Caki2 (cell line): ENCODE measurements around the gene TMEM63B. TPM values are rescaled to one million over a fixed set of nuclear protein-coding genes. Genes with fewer than 3 reads are reported as not detected.
"Not testable (repeated sequence)": the region's sequence is repeated elsewhere in the genome, so short reads cannot be mapped to it uniquely, and the experiment has no call there.

Experiments
- DNase-seq: peaks from one replicate; pipeline ENCODE4 v3.0.0-alpha.2; 2015; ENCODE audit warnings: low read depth
- in situ Hi-C: cut with HindIII; loops from 2 replicates; pipeline ENCODE4 v1.10.0; 2016; ENCODE audit warnings: low sequenced_read_pairs, low pct_unique_long_range_greater_than_20kb, mixed read lengths
- total RNA-seq: library from RNA; depleted of rRNA; stranded (reverse); fragments of >200 nt; shearing (Covaris generic); gene quantifications from 2 replicates; pipeline ENCODE4 v1.2.3, GENCODE V29; 2014; ENCODE audit warnings: low replicate concordance

The TMEM63B gene
- total RNA-seq, 1 experiment from 2014 or later: 7.3 TPM

DNA sequence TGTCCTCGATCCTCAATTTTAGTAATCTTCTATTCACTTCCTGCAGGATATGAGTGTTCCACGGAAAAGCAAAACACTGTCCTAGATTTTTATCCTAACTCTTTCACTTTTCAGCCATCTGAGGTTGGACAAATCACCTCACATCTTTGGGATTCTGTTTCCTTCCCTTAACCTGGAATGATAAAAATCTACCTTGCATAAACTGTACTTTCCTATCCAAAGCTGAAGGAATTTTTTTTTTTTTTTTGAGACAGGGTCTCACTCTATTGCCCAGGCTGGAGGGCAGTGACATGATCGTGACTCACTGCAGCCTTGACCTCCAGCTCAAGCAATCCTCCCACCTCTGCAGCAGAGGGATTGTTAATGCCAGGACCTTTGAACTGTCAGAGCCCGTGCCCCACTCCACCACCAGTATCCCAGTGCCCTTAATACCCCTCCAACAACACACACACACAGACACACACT, 51.8 kb downstream of the TMEM63B start:
- in situ Hi-C loops: no loop called here
- DNase-seq: peak; percentile 36

DNA sequence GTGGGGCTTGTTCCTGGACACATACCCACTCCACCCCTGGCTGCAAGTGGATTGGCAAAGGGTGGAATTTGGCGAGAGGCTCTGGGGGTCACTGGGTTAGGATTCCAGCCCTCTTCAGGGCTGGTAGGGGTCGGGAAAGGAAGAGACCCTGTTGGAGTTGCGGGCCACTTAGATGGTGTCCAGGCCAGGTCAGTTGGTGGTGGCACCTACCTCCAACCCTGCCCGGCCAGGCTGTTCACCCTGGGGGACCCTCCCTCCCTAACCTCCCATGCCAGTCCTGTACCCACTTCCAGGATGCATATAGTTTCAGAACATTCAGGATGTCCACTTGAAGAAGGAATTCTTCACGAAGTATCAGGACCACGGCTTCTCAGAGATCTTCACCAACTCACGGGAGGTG, 52.3 kb downstream of the TMEM63B start:
- DNase-seq: no peak
- in situ Hi-C loops: no loop called here

DNA sequence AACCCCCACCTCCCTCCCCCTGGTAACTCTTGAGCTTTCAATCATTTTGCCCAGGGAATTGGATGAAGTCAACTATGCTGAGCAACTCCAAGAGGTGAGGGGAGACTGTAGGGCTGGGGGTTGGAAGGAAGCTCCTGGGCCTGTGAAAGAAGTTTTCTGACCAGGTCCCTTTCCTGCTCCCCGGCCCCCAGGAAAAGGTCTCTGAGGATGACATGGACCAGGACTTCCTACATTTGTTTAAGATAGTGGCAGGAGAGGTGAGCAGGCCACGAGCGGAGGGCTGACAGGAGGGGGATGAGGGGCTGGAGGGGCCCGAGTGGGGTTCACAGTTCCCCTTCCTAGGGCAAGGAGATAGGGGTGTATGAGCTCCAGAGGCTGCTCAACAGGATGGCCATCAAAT, 53.1 kb downstream of the TMEM63B start:
- DNase-seq: no peak
- in situ Hi-C loops: no loop called here

DNA sequence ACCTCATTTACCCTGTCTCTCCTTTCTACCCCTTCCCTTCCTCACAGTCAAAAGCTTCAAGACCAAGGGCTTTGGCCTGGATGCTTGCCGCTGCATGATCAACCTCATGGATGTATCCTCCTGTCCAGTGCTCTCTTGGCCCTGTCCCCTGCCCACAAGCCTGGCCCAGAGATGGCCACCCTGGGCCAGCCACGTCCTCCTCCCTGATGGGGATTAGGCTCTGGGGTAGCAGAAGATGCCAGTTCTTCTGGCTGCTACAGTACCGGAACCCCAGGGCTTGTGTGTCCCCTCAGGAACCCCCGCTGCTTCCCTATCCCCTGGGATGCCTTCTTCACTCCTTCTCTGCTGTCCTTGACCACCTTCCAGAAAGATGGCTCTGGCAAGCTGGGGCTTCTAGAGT, 53.5 kb downstream of the TMEM63B start:
- no peak for DNase-seq
- in situ Hi-C loops: no loop called here

DNA sequence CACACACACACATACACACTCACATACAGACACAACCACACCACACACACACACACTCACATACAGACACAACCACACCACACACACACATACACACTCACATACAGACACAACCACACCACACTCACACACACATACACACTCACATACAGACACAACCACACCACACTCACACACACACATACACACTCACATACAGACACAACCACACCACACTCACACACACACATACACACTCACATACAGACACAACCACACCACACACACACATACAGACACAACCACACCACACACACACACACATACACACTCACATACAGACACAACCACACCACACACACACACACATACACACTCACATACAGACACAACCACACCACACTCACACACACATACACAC, 54.4 kb downstream of the TMEM63B start:
- DNase-seq, in situ Hi-C loops: not testable (repeated sequence)

DNA sequence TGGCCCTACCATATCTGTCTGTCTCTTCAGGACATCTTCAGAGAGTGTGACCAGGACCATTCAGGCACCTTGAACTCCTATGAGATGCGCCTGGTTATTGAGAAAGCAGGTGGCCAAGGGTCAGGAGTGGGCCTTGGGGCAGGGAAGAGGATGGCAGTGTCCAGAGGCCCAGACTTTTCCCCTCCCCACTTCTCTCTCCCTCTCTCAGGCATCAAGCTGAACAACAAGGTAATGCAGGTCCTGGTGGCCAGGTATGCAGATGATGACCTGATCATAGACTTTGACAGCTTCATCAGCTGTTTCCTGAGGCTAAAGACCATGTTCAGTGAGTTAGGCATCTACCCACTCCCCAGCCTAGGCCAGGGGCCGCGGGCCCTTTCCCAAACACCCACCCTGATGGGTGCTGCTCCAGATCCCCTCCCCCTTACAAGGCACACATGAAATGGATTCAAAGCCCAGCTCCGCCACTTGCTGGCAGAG, 55.6 kb downstream of the TMEM63B start:
- in situ Hi-C loops: no loop called here

DNA sequence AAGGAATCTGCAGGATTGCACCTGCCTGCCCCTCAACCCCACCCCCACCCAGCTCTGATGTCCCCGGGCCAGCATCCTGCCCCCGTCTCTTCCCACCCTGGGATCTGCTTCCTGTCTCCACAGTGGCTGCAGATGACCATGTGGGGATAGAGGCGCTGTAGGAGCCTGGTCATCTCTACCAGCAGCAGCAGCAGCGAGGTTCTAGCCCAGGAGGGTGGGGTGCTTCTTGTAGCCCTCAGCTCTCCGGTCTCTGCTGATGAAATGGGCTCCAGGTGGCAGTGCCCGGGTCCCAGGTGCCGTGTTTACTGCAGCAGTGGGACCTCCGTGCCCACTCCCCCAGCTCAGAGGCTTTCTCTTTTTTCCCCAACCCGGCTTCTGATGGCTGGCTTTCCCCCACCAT, 56.4 kb downstream of the TMEM63B start:
- no peak for DNase-seq
- in situ Hi-C loops: no loop called here

More for the DNA sequence above, 55.6 kb downstream of the TMEM63B start:
- no peak for DNase-seq

DNA sequence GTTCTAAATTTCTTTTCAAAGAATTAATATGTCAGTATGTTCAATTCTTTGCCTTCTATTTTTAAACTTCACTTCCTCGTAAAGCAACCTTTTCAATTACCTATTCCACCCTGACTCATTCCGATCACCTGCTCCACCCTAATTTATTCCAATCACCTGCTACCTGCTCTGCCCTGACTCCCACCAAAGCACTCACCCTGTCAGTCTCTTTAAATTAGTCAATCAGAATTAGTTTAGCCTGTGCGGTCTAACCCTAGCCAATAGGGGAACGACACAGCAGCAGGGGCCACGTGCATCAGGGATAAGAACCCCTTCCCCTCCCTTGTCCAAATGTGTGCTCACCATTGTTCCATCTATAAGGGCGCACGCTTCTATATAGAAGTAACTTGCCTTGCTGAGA, 58.0 kb downstream of the TMEM63B start:
- in situ Hi-C loops, DNase-seq: not testable (repeated sequence)

DNA sequence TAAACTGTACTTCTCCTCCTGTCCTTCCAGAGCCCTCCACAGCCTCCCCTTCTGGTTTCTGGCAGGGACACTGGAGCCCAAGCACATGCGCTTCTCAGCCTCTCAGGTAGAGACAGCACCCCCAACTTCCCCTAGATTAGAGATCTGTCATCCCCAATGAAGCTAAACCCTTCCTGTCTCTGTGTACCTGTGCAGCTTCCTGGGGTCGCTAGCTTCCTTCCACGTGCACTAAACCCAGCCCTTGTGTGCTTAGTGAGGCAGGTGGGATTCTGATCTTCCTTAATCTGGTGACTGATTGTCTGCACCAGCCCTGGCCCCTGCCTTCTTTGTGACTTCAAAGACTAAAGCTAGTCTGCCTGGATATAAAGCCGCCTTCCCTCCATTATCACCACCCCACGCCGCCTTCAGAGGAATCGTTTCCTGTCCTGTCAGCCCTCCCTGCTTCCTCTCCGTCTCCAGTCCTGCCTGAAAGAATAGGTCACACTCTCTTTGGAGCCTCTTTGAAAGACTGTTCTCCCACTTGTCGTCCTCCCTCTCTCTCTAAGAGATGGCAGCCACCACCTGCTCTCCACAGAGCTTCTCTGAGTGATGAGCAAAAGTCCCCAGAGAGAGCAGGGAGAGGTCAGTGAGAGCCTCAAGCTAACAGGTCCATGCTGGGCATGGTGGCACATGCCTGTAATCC, 58.7 kb downstream of the TMEM63B start:
- in situ Hi-C loops: no loop called here
- no peak for DNase-seq

DNA sequence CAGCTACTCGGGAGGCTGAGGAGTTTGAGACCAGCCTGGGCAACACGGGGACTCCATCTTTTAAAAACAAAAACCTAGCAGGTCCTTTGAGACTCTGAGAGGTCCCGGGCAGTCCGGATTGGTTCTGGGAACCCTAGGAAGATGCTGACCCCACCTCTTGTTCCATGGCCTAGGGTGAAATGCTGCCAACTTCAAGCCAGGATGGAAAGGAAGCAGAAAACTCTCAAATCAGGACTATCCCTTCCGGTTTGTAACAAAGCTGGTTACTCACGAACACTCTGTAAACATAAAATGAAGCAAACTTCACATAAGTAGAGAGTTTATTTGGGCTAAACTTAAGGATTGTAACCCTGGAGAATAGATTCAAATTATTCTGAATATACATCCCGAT, 59.3 kb downstream of the TMEM63B start:
- in situ Hi-C loops: no loop called here
- DNase-seq: no peak

DNA sequence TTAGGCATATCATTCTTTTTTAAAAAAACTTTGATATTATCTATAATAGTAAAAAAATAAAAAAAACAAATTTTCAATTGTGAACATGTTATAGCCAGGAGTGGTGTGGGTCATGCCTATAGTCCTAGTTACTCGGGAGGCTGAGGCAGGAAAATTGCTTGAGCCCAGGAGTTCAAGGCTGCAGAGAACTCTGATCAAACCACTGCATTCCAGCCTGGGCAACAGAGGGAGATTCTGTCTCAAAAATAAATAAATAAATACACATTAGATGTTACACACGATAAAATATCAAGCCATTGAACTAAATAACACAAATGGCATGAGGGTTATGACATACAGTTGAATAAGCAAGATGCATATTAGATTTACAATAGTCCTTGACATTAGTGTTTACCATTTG, 61.5 kb downstream of the TMEM63B start:
- DNase-seq: no peak
- in situ Hi-C loops: no loop called here

DNA sequence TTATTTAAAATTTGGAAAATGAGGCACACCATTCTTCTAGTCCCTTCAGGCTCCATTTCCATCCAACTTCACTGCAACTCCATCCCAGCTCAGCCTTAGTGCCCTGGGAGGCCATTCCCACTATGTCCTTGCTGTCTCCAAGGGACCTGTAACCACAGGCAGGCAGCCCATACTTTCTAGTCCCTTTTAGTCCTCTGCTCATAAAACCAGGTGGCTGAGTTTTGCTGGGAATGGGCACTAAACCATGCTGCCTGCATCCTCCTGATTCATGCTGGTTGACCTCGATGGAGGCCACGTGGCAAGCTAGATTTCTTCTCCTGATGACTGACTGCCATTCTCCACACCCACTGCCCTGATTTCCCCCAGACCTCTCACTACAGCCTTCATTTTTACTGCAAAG, 61.9 kb downstream of the TMEM63B start:
- in situ Hi-C loops: no loop called here

DNA sequence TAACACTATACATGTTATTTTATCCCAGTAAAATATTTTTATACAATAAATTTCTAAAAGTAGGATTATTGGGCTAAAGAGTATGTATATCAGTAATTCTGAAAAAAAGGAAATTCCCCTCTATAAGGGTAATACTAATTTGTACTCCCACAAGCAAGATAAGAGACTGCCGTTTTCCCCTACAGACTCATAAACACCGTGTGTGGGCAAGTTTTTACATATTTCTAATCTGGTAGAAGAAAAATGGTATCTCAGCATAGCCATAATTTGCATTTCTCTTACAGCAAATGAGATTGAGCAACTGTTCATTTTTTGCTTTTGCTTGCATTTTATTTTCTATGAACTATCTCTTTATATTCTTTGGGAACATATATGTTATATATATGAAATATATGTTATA, 63.4 kb downstream of the TMEM63B start:
- in situ Hi-C loops: no loop called here
- DNase-seq: no peak

More for the DNA sequence above, 61.9 kb downstream of the TMEM63B start:
- DNase-seq: no peak

DNA sequence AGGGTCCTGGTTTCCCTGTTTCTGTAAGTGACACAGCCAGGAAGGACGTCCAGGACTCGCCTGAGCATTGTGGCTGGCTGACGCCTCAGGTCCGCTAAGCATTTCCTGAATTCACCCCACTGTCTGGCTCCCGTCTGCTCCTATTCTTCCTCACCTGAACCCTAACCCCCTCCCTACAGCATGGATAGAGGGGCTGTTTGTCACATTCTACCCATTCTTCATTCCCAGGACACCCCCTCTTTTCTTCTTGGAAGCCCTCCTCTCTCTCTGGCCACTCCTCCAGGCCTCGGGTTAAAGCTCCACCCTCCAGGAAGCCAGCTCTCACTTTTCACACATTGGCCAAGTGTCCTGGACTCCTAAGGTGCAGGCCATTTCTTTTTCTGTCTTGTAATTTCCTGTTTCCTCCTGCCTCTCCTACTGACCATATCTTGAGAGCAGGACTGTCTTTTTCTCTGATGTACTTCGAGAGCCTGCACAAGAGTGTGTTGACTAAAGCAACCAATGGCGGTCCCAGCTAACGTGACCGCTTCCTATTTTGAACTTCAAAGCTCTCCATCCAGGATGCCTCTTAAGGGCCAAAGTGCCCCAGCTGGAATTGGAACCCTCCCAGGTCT, 65.2 kb downstream of the TMEM63B start:
- no peak for DNase-seq
- in situ Hi-C loops: no loop called here

DNA sequence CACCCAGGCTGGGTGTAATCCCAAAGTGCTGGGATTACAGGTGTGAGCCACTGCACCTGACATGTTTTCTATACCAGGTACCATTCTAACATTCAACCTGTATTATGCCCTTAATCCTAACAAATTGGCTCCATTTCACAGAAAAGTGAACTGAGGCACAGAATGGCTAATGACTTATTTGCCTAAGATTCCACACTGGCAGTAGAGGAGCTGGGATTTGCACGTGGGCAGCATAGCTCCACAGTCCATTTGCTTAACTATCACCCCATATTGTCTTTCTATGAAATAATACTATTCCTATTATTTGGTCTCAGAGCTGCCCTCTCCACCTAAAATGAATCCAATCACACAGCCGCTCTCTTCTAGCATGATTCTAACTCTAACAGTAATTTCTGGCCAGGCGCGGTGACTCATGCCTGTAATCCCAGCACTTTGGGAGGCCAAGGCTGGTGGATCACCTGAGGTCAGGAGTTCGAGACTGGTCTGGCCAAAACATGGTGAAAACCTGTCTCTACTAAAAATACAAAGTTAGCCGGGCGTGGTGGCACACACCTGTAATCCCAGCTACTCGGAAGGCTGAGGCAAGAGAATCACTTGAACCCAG, 66.1 kb downstream of the TMEM63B start:
- in situ Hi-C loops: no loop called here
- DNase-seq: no peak

DNA sequence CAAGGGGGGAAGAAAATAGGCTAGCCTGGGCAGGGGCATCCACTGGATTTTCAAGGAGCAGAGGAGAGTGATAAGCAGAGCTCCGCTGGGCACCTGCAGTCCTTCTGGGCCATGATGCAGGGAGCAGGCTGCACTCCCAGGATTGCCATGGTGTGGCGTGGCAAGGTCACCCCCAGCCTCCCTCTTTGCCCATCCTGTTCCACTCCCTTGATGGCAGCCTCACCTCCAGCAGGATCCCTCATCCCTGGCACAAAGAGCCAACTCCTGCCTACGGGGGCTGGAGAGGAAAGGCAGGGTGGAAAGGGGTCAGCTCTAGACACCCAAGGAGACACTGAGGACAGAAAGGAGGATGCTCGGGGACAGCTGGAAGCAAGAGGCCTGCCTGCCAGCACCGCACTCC, 67.0 kb downstream of the TMEM63B start:
- DNase-seq: no peak
- in situ Hi-C loops: no loop called here

DNA sequence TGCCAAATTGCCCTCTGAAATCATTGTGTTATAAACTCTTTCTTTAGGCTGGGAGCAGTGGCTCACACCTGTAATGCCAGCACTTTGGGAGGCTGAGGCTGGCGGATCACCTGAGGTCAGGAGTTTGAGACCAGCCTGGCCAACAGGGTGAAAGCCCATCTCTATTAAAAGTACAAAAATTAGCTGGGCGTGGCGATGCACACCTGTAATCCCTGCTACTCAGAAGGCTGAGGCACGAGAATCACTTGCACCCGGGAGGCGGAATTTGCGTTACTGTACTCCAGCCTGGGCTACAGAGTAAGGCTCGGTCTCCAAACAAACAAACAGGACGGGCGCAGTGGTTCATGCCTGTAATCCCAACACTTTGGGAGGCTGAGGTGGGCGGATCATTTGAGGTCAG, 69.0 kb downstream of the TMEM63B start:
- DNase-seq: not testable (repeated sequence)

DNA sequence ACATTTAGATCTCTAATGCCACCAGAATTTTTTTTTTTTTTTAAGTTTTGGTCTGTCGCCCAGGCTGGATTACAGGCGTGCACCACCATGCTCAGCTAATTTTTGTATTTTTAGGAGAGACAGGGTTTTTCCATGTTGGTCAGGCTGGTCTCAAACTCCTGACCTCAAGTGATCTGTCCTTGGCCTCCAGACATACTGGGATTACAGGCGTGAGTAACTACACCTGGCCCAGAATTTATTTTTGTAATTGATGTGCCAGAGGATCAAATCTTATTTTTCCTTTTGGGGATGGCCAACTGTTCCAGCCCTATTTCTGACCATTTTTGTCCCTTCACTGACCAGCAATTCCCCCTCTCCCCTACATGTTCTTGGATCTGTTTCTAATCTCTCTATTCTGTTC, 71.3 kb downstream of the TMEM63B start:
- no peak for DNase-seq
- in situ Hi-C loops: no loop called here

More for the DNA sequence above, 69.0 kb downstream of the TMEM63B start:
- in situ Hi-C loops: not testable (repeated sequence)

DNA sequence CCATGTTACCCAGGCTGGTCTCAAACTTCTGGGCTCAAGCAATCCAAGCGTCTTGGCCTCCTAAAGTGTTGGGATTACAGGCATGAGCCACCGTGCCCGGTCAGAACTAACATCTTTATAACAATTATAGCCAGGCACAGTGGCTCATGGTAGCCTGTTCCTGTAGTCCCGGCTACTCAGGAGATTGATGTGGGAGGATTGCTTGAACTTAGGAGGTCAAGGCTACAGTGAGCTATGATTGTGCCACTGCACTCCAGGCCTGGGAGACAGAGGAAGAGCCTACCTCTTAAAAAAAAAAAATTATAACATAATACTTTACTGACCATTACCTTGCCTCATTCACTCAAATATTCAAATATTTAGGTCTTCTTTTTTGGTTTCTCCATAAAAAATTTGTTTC, 72.5 kb downstream of the TMEM63B start:
- DNase-seq: no peak
- in situ Hi-C loops: no loop called here
